Measurements from ENCODE around the gene C15orf61.

C15orf61 gene

GRCh38 chr15:67515090-67515489 lies 5.8 kb upstream of the C15orf61 start:
- DNase-seq = no peak

GRCh38 chr15:67515557-67515956 lies 5.4 kb upstream of the C15orf61 start:
- no peak for DNase-seq

- no peak for DNase-seq
Observed at GRCh38 chr15:67520321-67521028, 456 bp upstream of the C15orf61 start.

- no peak for DNase-seq
Observed at GRCh38 chr15:67521783-67522568, 1.0 kb downstream of the C15orf61 start.

GRCh38 chr15:67523330-67523729 lies 2.4 kb downstream of the C15orf61 start:
- no peak for DNase-seq

- no peak for DNase-seq
Observed at GRCh38 chr15:67524235-67524634, 3.3 kb downstream of the C15orf61 start.

- DNase-seq = no peak
Observed at GRCh38 chr15:67528513-67528912, 7.6 kb downstream of the C15orf61 start.

- DNase-seq = peak; percentile 10
Observed at GRCh38 chr15:67531379-67531914, 10.5 kb downstream of the C15orf61 start.

- no peak for DNase-seq
Observed at GRCh38 chr15:67533873-67534272, 12.9 kb downstream of the C15orf61 start.

- DNase-seq = no peak
Observed at GRCh38 chr15:67534360-67534759, 13.4 kb downstream of the C15orf61 start.

GRCh38 chr15:67537771-67538170 lies 16.8 kb downstream of the C15orf61 start:
- no peak for DNase-seq

- DNase-seq = peak; percentile 91
Observed at GRCh38 chr15:67542420-67543347, 21.8 kb downstream of the C15orf61 start, which contains the start of gene MAP2K5. MAP2K5 (plus strand) TSS chr15:67542703; CDS start chr15:67543336, 633 bp downstream.

- DNase-seq = no peak
Observed at GRCh38 chr15:67543348-67543718, 22.4 kb downstream of the C15orf61 start.

- DNase-seq = no peak
Observed at GRCh38 chr15:67544475-67544874, 23.5 kb downstream of the C15orf61 start.

- DNase-seq = no peak
Observed at GRCh38 chr15:67545864-67546263, 24.9 kb downstream of the C15orf61 start.

- DNase-seq = no peak
Observed at GRCh38 chr15:67547064-67547463, 26.1 kb downstream of the C15orf61 start.

GRCh38 chr15:67547836-67548235 lies 26.9 kb downstream of the C15orf61 start:
- DNase-seq = no peak

- DNase-seq = no peak
Observed at GRCh38 chr15:67548236-67548852, 27.4 kb downstream of the C15orf61 start.

GRCh38 chr15:67548862-67549651 lies 28.1 kb downstream of the C15orf61 start:
- no peak for DNase-seq

- no peak for DNase-seq
Observed at GRCh38 chr15:67549736-67550135, 28.8 kb downstream of the C15orf61 start.

GRCh38 chr15:67550522-67550921 lies 29.6 kb downstream of the C15orf61 start:
- DNase-seq = no peak
